GM12878 (cell line): ENCODE data around the gene NEK7.

Experiments used
- ATF2 ChIP-seq: IDR thresholded peaks from 2 replicates; pipeline ENCODE4 v1.6.1; 2012; ENCODE audit warnings: low read length, inconsistent platforms
- BRCA1 ChIP-seq: IDR thresholded peaks from 2 replicates; pipeline ENCODE4 v1.6.1; 2011; ENCODE audit warnings: low read depth, low read length, improper control_type of control experiment
- CTCF ChIP-seq, 3 experiments: IDR thresholded peaks in 2 of 3; conservative IDR thresholded peaks in 1 of 3; 2 replicates each; pipeline ENCODE4 v1.5.1; 2011; ENCODE audit warnings: low read depth in 3 of 3, low read length in 3 of 3, mild to moderate bottlenecking in 3 of 3, control low read depth in 2 of 3, moderate library complexity in 2 of 3, inconsistent platforms in 1 of 3, mixed read lengths in 1 of 3; ENCODE audit not compliant: control insufficient read depth in 2 of 3, insufficient read depth in 1 of 3; ENCODE audit errors: extremely low read depth in 1 of 3
- FOS ChIP-seq: IDR thresholded peaks from 3 replicates; pipeline ENCODE4 v1.6.1; 2011; ENCODE audit warnings: borderline replicate concordance; ENCODE audit not compliant: insufficient read length; ENCODE audit errors: extremely low read depth
- KDM1A ChIP-seq: fragments of 200-600 bp; sonication (generic); IDR thresholded peaks from 2 replicates; pipeline ENCODE4 v1.6.1; 2016; ENCODE audit warnings: borderline replicate concordance
- NFYB ChIP-seq: IDR thresholded peaks from 2 replicates; pipeline ENCODE4 v1.6.1; 2011; ENCODE audit warnings: low read depth, mild to moderate bottlenecking, low read length, improper control_type of control experiment, moderate library complexity; ENCODE audit not compliant: insufficient read depth
- POLR2A ChIP-seq: IDR thresholded peaks from 2 replicates; pipeline ENCODE4 v1.6.1; 2011; ENCODE audit warnings: low read depth, mild to moderate bottlenecking, low read length
- RB1 ChIP-seq: fragments of 450-650 bp; formaldehyde crosslinking; IDR thresholded peaks from 2 replicates; pipeline ENCODE4 v1.6.1; 2017; ENCODE audit warnings: mild to moderate bottlenecking, borderline replicate concordance
- REST ChIP-seq: IDR thresholded peaks from 2 replicates; pipeline ENCODE4 v1.6.1; 2012; ENCODE audit warnings: mild to moderate bottlenecking, low read depth, low read length
- SUPT20H ChIP-seq: IDR thresholded peaks from 2 replicates; pipeline ENCODE4 v1.6.1; 2011; ENCODE audit warnings: low read depth, mild to moderate bottlenecking, low read length, moderate library complexity, borderline replicate concordance; ENCODE audit not compliant: control insufficient read depth
- ZBED1 ChIP-seq: IDR thresholded peaks from 2 replicates; pipeline ENCODE4 v1.6.1; 2016; ENCODE audit warnings: borderline replicate concordance
- ZBTB33 ChIP-seq: fragments of 450-650 bp; IDR thresholded peaks from 2 replicates; pipeline ENCODE4 v1.6.1; 2017; ENCODE audit warnings: mild to moderate bottlenecking
- ZBTB40 ChIP-seq: fragments of 450-650 bp; IDR thresholded peaks from 2 replicates; pipeline ENCODE4 v1.6.1; 2016; ENCODE audit warnings: mild to moderate bottlenecking, moderate library complexity, borderline replicate concordance

GRCh38 chr1:198206292-198206691 is 49.5 kb downstream of the NEK7 start:
- TF ChIP-seq SUPT20H (no peak), RB1 (no peak), NFYB (no peak), CTCF (IDR thresholded peaks at IDR 0.05 in 2 of 3, conservative IDR thresholded peaks at IDR 0.05 in 1 of 3; ENCODE audit: control insufficient read depth in 2 of 3, extremely low read depth in 1 of 3, insufficient read depth in 1 of 3, low read depth in 3 of 3, low read length in 3 of 3) (no peak; a peak in 1 of 6 replicates), POLR2A (no peak), ZBED1 (no peak), ATF2 (no peak), FOS (no peak), ZBTB33 (no peak), REST (no peak), KDM1A (no peak), ZBTB40 (no peak), BRCA1 (no peak)
